Body of pancreas (tissue), 4 donors: Measurements from ENCODE around the gene PDZRN3.

Experiments used
- CTCF ChIP-seq, 7 experiments: fragments of 450-650 bp in 4 of 7; fragments of 200-600 bp in 3 of 7; sonication (generic) in 3 of 7; IDR thresholded peaks; one replicate each; pipeline ENCODE4 v1.5.1; 2016 to 2019; ENCODE audit warnings: antibody characterized with exemption in 7 of 7
- POLR2A ChIP-seq, 3 donors: fragments of 450-650 bp; IDR thresholded peaks; one replicate each; pipeline ENCODE4 v1.6.1; 2016; ENCODE audit warnings: antibody characterized with exemption in 3 of 3, mild to moderate bottlenecking in 2 of 3

- TF ChIP-seq CTCF (IDR thresholded peaks at IDR 0.05) = no peak
- no peak for TF ChIP-seq POLR2A (IDR thresholded peaks at IDR 0.05)
Measured at GRCh38 chr3:73389117-73389813, 235.5 kb downstream of the PDZRN3 start.
